ENCODE data around the gene NBEA.

- TF ChIP-seq CTCF (IDR thresholded peaks at IDR 0.05) = no peak
- TF ChIP-seq REST (IDR thresholded peaks at IDR 0.05; ENCODE audit: insufficient read depth in 1 of 2, low read depth in 2 of 2, low read length in 1 of 2) = no peak
- no peak for TF ChIP-seq POLR2AphosphoS5 (IDR thresholded peaks at IDR 0.05; ENCODE audit: low read depth, low read length)
- TF ChIP-seq TCF7L2 (IDR thresholded peaks at IDR 0.05; ENCODE audit: low read depth, low read length) = no peak
- TF ChIP-seq SIN3A (IDR thresholded peaks at IDR 0.05; ENCODE audit: borderline replicate concordance, insufficient read depth, low read depth, low read length) = no peak
These were observed 96.9 kb downstream of the NBEA start for GRCh38 chr13:35039012-35039411.
